HG03521 (cell line): ENCODE results near the gene PRKN.
"Not testable (repeated sequence)": the region's sequence is repeated elsewhere in the genome, so short reads cannot be mapped to it uniquely, and the experiment has no call there.

Experiments
- ATAC-seq: cut with Tn5 transposase; IDR thresholded peaks from one replicate; pipeline ENCODE4 v1.9.1; 2021; ENCODE audit warnings: mild to moderate bottlenecking, moderate library complexity; ENCODE audit not compliant: unreplicated experiment

Gene PRKN

DNA sequence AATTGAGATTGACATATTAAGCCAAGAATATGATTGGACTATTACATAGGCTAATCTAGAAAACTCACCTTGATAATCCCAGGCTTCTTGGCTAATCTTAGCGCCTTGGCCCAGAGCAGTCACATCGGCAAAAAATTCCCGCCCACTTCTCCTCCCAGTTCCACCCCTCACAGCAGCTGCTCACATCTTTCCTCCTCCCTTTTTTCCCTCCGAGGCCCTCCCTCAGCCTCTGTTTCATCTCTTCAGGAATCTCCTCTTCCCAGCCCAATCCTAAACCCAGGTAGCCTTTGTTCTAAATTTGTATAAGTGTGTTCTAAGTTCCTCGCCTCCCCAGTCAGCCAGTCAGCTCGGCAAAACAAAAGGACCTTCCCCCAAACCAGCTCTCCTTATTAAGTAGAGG, 184.3 kb downstream of the PRKN start:
- no peak for ATAC-seq

DNA sequence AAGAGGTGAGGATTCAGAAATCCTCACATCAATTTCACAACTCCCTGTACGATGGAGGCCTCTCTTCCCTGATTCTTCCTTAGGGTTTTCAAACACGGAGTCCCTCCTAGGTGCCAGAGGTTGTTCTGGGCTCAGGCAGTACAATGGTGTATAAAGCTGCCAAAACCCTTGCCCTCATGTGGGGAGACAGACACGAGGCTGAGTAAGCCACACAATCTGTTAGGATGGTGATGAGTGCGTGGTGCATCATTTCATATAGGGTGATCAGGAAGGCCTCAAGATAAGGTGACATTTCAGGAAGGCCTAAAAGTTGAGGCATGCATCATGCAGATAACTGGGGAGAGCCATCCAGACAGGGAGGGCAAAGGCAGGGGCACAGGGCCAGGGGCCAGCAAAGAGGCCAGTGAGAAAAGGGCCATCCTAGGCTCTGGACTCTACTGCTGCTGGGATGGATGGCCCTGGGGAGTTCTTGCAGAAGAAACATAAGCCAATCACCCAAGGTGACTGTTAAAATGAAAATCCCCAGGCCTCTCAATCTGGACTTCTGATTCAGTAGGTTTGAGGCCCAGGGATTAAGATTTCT, 186.5 kb downstream of the PRKN start:
- ATAC-seq, result no peak

GRCh38 chr6:162539321-162539720, 188.2 kb downstream of the PRKN start:
- ATAC-seq, result no peak

DNA sequence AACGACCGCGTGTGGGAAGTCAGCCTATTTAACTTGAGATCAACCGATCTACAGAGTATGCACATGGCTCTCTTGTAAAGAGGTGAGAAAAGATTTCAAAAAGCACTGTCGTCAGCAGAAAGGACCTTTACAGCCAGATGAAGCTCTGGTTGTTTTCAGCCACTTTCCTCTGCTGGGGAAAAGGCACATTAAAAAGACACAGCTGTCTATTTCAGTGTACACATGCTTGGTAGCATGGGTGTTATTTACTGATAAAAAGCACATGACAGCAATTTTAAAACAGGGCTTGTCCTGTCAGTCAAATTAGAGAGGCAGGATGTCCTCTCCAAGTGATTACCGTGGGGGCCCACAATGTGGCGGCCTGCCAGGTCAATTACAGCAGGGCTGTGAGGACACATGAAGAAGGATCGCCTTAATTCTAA, 188.9 kb downstream of the PRKN start:
- ATAC-seq, result no peak

DNA sequence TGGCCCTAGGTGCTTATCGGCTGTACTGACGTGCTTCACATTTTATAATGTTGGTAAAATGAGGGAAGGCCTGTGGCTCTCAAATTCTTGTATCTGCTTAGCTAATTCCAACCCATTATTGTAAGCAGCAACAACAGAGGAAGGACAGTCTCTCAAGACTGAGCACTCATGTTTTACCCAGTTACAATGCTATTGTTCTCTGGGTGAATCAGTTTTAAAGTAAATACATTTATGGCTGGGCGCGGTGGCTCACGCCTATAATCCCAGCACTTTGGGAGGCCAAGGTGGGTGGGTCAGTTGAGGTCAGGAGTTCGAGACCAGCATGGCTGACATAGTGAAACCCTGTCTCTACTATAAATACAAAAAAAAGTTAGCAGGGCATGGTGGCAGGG, 194.6 kb downstream of the PRKN start:
- no peak for ATAC-seq

DNA sequence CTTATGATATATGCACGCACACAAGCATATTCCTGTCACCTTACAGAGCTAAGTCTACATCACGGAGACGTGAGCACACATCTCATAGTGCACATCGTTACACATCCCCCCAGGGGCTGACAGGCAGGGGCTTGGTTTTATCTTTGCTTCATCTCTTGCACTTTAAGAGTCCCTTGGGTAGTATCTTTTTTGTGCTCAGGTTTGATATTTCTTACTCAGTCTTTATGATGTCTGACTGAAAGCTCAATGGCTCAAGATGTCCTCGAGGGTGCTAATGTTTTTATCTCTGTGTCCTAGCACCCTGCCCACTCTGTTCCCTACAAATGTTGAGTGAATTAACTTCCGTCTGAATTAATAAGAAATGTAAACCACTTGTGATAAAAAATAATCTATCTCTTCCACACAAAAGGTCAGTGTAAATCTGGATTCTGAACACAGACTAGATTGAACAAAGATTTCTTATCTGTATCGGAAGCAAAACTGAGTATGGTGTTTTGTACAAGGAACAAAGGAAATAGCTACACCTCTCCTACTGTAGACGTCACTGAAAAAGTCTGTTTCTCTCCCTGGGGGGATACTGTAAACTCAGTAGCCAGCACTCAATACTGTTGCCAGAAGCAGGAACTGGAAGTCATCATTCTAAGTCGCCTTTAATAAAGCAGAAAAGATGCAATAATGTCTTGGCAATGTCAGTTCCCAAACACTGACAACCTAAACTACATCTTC, 195.1 kb downstream of the PRKN start:
- no peak for ATAC-seq

GRCh38 chr6:162531391-162531790, 196.2 kb downstream of the PRKN start:
- ATAC-seq, result not testable (repeated sequence)

DNA sequence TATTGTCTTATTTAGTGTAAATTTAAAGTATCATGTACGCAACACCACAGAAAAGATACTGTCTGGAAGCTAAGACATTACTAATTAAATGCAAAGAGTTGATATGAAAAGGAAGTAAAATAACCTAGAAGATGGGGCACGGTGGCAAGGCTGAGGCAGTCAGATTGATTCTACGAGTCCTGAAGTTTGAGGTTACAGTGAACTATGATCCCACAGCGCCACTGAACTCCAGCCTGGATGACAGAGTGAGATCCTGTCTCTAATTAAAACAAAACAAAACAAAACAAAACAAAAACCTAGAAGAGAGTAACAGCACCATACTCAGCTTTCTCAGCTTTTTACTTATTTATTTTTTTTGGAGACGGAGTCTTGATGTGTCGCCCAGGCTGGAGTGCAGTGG, 199.0 kb downstream of the PRKN start:
- ATAC-seq, result no peak

DNA sequence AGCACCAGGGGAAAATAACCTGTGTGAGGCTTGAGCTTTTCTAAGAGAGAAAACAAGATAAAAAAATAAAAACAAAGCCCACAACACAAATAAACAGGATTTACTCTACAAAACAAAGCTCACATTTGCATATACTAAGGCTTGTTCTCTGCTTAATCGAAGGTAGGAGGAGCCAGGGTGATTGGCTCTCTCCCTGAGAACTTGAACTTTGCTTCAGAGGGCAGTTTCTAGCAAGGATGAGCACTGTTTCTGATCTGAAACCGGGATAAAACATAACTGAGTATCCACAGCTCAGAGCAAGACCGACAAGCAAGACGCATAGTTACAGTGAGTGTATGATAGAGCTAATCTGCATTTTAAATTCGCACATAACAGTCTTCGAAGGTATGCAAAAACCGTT, 200.6 kb downstream of the PRKN start:
- ATAC-seq, result no peak

GRCh38 chr6:162525181-162525580, 202.4 kb downstream of the PRKN start:
- ATAC-seq, result no peak

- no peak for ATAC-seq
Observed at GRCh38 chr6:162512744-162513143, 214.8 kb downstream of the PRKN start.

DNA sequence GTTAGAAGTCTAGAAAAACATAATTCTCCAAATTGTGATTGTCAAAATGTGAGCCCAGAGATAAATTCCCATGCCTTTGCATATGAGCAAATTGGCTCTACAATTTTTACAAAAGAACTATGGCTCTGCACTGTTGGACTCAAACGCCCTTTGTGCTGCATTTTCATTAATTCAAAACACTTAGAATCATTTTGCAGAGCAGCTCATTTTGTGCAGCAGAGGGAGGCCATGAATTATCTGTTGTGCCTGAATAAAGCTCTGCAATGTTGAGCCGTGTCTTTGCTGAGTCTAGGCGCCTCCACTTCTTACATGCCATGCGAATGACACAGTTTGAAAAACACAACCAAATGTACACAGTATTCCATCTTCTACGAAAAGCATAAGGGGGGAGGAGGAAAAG, 230.2 kb downstream of the PRKN start:
- ATAC-seq, result no peak

DNA sequence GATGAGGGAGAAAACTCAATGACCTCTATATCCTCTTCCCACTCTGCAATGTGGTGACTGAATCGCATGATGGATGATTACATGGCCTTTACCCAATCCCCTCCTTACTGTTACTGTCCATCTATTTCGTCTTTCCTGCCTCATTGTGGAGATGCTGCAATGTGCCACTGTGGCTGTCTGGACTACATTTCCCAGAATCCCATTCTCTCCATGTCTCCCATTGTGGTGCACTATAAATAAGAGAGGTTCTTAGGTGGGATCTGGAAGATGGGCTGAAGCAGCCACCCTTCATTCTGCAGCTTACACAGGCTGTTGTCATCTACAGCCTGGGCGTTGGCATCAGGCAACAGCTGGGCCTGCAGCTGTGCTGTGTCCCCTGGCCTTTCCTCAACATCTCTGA, 233.6 kb downstream of the PRKN start:
- no peak for ATAC-seq

- no peak for ATAC-seq
Observed at GRCh38 chr6:162491637-162492036, 235.9 kb downstream of the PRKN start.

DNA sequence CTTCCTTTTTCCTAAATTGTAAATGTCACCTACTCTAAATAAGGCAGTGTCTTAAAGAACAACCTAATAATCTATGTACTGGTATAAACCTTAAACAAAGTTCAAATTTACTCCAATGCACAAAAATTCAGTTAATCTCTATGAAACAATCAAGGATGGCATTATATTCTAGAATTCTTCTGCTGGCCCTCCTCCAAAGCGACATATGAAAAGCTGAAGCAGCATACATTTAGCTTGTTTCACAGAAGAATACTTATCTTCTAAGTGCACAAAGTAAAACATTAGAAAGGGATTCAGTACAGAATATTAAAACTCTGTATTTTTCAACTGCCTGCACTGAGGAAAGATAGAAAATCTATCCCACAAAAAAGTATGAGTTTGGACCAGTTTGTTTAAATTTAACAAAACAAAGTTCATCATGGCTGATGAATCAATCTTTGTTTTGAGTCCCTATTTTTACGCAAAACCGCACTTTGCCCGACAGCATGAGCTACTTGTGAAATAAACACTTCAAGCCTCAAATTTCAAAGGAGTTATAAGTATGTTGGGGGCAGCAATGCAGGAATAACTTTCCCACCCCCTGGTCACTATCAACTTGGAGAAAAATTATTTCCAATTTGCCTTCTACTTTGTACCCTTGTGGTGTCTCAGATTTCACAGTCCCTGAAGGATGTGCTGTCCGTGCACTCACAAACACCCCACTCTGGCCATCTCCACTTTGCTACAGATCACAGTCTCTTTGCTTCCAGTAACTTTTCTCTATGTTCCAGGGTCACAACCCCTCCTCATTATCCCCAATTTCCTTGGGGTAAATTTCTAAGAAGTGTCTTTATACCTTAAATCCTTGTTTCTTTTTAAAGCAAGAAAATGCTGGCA, 238.2 kb downstream of the PRKN start:
- no peak for ATAC-seq

- ATAC-seq, result no peak
Observed at GRCh38 chr6:162488444-162488843, 239.1 kb downstream of the PRKN start.

- no peak for ATAC-seq
Observed at GRCh38 chr6:162485464-162485863, 242.1 kb downstream of the PRKN start.

DNA sequence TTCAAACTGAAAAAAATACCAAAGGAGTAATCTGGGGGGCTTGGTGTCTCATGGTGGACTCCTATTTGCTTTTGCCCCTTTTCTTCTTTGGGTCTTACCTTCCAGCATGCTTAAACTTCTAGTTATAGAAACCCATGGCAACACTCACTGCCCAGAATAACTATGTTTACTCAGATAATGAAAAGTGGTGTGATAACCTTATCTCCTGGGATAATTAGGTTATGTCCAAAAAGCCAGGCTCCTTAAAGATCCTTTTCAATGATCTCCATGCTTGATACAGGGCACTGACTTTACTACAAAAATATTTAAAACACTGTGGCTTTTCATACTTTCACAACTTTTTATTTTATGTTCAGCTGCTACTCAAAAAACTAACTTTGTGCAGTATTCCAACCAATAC, 245.6 kb downstream of the PRKN start:
- ATAC-seq, result no peak

DNA sequence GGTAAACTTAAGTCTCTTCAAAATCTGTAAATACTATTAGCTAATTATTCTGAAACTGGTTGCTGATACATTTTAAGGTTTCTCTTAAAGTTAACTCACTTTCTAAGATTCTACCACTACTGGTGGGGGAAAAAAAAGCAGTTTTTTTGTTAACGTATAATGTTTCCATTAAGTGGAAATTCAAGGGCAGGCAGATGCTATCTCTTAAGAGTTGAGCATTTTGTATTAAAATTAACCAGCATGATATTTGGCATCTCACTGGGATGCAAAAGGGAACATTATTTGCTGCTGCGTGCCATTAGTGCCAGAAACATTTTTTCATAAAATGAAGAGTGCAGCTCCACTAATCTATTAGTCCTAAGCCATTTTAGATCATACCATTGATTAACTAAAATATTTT, 246.2 kb downstream of the PRKN start:
- no peak for ATAC-seq

DNA sequence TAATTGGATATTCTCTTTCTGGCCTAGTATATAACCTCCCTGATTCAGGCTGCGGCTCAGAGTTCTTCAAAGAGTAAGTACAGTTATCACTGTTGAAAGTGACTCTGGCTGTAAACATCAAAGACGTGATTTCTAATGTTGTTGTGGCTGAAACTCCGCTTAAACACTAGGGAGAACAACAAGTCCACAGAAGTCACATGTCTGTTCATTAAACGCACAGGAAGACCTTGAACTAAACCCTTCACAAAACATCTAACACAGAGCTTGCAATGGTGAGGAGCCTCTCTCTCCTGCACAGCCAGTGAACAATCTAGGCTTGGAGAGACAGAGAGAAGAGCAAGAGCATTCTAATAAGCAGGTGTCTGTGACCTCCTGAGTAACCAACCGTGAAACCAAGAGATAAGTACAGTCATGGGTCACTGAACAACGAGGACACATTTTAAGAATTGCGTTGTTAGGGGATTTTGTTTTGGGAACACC, 249.3 kb downstream of the PRKN start:
- ATAC-seq, result no peak

GRCh38 chr6:162474722-162475121, 252.8 kb downstream of the PRKN start:
- no peak for ATAC-seq

DNA sequence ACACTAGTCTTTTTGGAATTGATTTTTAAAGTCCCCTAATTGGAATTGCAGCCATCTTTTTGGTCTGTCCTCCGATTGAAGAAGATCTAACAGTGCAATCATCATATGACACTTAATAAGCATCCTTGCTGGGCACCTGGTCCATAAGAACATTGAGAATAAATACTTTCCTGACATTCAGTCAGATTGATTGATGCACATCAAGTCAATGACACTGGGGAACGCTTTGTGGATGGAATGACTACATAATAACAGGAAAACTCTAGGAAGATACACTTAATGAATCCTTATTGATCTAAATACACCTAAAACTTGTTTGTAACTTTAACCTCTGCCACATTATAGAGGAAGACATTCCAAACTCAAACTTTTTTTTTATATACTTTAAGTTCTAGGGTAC, 255.7 kb downstream of the PRKN start:
- ATAC-seq, result no peak
